Spleen (tissue), 11 donors: ENCODE results near the gene CYFIP2. TPM values are rescaled to one million over a fixed set of nuclear protein-coding genes. Genes with fewer than 3 reads are reported as not detected.

Source experiments
- DNase-seq: peaks from one replicate; pipeline ENCODE4 v3.0.0-alpha.2; 2020
- H3K27ac ChIP-seq, 8 donors: fragments of 200-600 bp; sonication (generic) in 7 of 8; 1 replicate in 4 of 8; 2 replicates in 4 of 8; pipeline versions ENCODE4 v1.5.0 to v1.8.0; 2016 to 2021; ENCODE audit warnings: inconsistent platforms in 4 of 8, mild to moderate bottlenecking in 4 of 8, moderate library complexity in 1 of 8
- H3K27me3 ChIP-seq, 7 donors: fragments of 200-600 bp; sonication (generic) in 6 of 7; replicated peaks in 1 of 7; 1 replicate in 4 of 7; 2 replicates in 3 of 7; pipeline versions ENCODE4 v1.5.0 to v1.8.0; 2016 to 2021; ENCODE audit warnings: inconsistent platforms in 3 of 7, mild to moderate bottlenecking in 1 of 7
- H3K36me3 ChIP-seq, 6 donors: fragments of 200-600 bp; sonication (generic) in 5 of 6; 1 replicate in 4 of 6; 2 replicates in 2 of 6; pipeline versions ENCODE4 v1.5.0 to v1.8.0; 2016 to 2021; ENCODE audit warnings: inconsistent platforms in 2 of 6
- H3K4me1 ChIP-seq, 6 donors: fragments of 200-600 bp; sonication (generic) in 5 of 6; 1 replicate in 3 of 6; 2 replicates in 3 of 6; pipeline versions ENCODE4 v1.5.0 to v1.8.0; 2016 to 2021; ENCODE audit warnings: inconsistent platforms in 3 of 6
- H3K4me3 ChIP-seq, 8 donors: fragments of 200-600 bp; sonication (generic) in 7 of 8; 1 replicate in 4 of 8; 2 replicates in 4 of 8; pipeline versions ENCODE4 v1.5.0 to v1.8.0; 2016 to 2021; ENCODE audit warnings: inconsistent platforms in 4 of 8, mild to moderate bottlenecking in 4 of 8, moderate library complexity in 2 of 8
- H3K9me3 ChIP-seq, 8 donors: fragments of 200-600 bp; sonication (generic) in 7 of 8; 1 replicate in 4 of 8; 2 replicates in 4 of 8; pipeline versions ENCODE4 v1.5.0 to v1.8.0; 2016 to 2021; ENCODE audit warnings: inconsistent platforms in 4 of 8
- CTCF ChIP-seq, 11 experiments: fragments of 200-600 bp in 7 of 11; fragments of 450-650 bp in 4 of 11; sonication (generic) in 4 of 11; IDR thresholded peaks in 8 of 11; conservative IDR thresholded peaks in 3 of 11; 1 replicate in 7 of 11; 2 replicates in 4 of 11; pipeline versions ENCODE4 v1.4.0 to v1.8.0; 2016 to 2021; ENCODE audit warnings: antibody characterized with exemption in 11 of 11, inconsistent platforms in 4 of 11, mild to moderate bottlenecking in 1 of 11
- POLR2A ChIP-seq, 3 donors: fragments of 450-650 bp; IDR thresholded peaks; one replicate each; pipeline ENCODE4 v1.5.1; 2017; ENCODE audit warnings: antibody characterized with exemption in 3 of 3, mild to moderate bottlenecking in 1 of 3
- POLR2AphosphoS5 ChIP-seq, 3 donors: sonication (generic); formaldehyde crosslinking; IDR thresholded peaks; one replicate each; pipeline ENCODE4 v1.5.1; 2017; ENCODE audit warnings: antibody characterized with exemption in 3 of 3
- WGBS, 5 donors: extraction: QIAGEN DNeasy Blood & Tissue Kit in 3 of 5; methylation state at CpG; one replicate each; pipeline versions ENCODE4 v1.1.5 to v1.1.7; 2013 to 2018; 5-methylcytosine and 5-hydroxymethylcytosine counted together
- intact Hi-C: fragments of 100-400 bp; cut with DNase I; formaldehyde crosslinking; loops from one replicate; pipeline ENCODE4 v1.15.0; 2023; ENCODE audit warnings: low total_unique reads
- polyA plus RNA-seq, 3 donors: library from polyadenylated mRNA; stranded (reverse); fragments of 200-250 nt; gene quantifications; one replicate each; pipeline ENCODE4 v1.2.1, GENCODE V29; 2013
- total RNA-seq, 7 donors: library from RNA; depleted of rRNA in 3 of 7; stranded (reverse); fragments of >200 nt in 3 of 7; fragmentation: NEBNext Ultra II Directional in 4 of 7; extraction: Animal tissue kit (Norgen Biotek cat#: 25700) in 4 of 7; gene quantifications; one replicate each; pipeline versions ENCODE4 v1.1.0 to v1.2.1, GENCODE V29; 2016 to 2021
- donor health status: healthy with polysubstance abuse.
- donor health status: DM: no; HTN: no; CAD: no; lungs with moderate emphysema.
- donor health status: DM: no; HTN: no; CAD: no.
- donor health status: Bipolar disorder and iron deficiency.
- donor health status: healthy.
- donor health status: DM: no; HTN: no; CAD: no.
- donor health status: DM: yes; HTN: yes; CAD: no.

The CYFIP2 gene
- total and polyA plus RNA-seq, 10 donors = 74.8 to 232 (median 159) TPM

GRCh38 chr5:157219491-157220271 is 46.2 kb upstream of the CYFIP2 start:
- no peaks in the 10 kb centered on the region for H3K9me3 ChIP-seq
- H3K4me1 ChIP-seq = peaks cover 10 to 81% (median 42%) of the 10 kb centered on the region in 6 donors
- H3K36me3 ChIP-seq = peaks cover 0 to 11% (median 0%) of the 10 kb centered on the region in 6 donors
- no peak for DNase-seq
- no peak overlapping the region for H3K4me3 ChIP-seq
- peak overlapping the region in 4 of 8 donors; percentile 3 to 54 (median 34) for H3K27ac ChIP-seq
- H3K27me3 ChIP-seq = no peaks in the 10 kb centered on the region
- intact Hi-C loops = no loop called here
- 56 to 67% (median 64%) methylated on average over 9 of the region's 9 CpGs for WGBS, 5 donors
- TF ChIP-seq POLR2A (IDR thresholded peaks at IDR 0.05) (no peak), POLR2AphosphoS5 (IDR thresholded peaks at IDR 0.05) (no peak), CTCF (IDR thresholded peaks at IDR 0.05 in 8 of 11, conservative IDR thresholded peaks at IDR 0.05 in 3 of 11) (no peak)

- TF ChIP-seq POLR2A (IDR thresholded peaks at IDR 0.05) = no peak
- no peak for TF ChIP-seq POLR2AphosphoS5 (IDR thresholded peaks at IDR 0.05)
- no peak for TF ChIP-seq CTCF (IDR thresholded peaks at IDR 0.05 in 8 of 11, conservative IDR thresholded peaks at IDR 0.05 in 3 of 11)
- H3K27ac ChIP-seq = peak overlapping the region in 5 of 8 donors; percentile 4 to 74 (median 54)
- peaks cover 0 to 31% (median 0%) of the 10 kb centered on the region in 6 donors for H3K36me3 ChIP-seq
- no peak overlapping the region for H3K4me3 ChIP-seq
- WGBS, 5 donors = 56 to 73% (median 62%) methylated on average over 5 of the region's 5 CpGs
- no peaks in the 10 kb centered on the region for H3K9me3 ChIP-seq
- intact Hi-C loops = no loop called here
- no peaks in the 10 kb centered on the region for H3K27me3 ChIP-seq
- peaks cover 0 to 65% (median 22%) of the 10 kb centered on the region in 6 donors for H3K4me1 ChIP-seq
- no peak for DNase-seq
Measured at GRCh38 chr5:157221959-157222358, 44.0 kb upstream of the CYFIP2 start.

GRCh38 chr5:157222506-157223230 is 43.3 kb upstream of the CYFIP2 start:
- Histone ChIP-seq H3K9me3 (no peaks in the 10 kb centered on the region), H3K36me3 (peaks cover 0 to 31% (median 0%) of the 10 kb centered on the region in 6 donors), H3K27ac (peak overlapping the region in 3 of 8 donors; percentile 43 to 74 (median 57)), H3K4me3 (peak overlapping the region in 1 of 8 donors; percentile 9), H3K27me3 (no peaks in the 10 kb centered on the region), H3K4me1 (peaks cover 0 to 58% (median 16%) of the 10 kb centered on the region in 6 donors)
- no peak for DNase-seq
- WGBS, 5 donors = 69 to 84% (median 74%) methylated on average over 10 of the region's 10 CpGs
- no peak for TF ChIP-seq POLR2A (IDR thresholded peaks at IDR 0.05)
- no peak for TF ChIP-seq CTCF (IDR thresholded peaks at IDR 0.05 in 8 of 11, conservative IDR thresholded peaks at IDR 0.05 in 3 of 11)
- no peak for TF ChIP-seq POLR2AphosphoS5 (IDR thresholded peaks at IDR 0.05)
- intact Hi-C loops = no loop called here
